K562 (cell line): ENCODE measurements around the gene IMMP1L. TPM values are rescaled to one million over a fixed set of nuclear protein-coding genes. Genes with fewer than 3 reads are reported as not detected.

ENCODE experiments used
- CCAR2 ChIP-seq: fragments of 200-400 bp; formaldehyde crosslinking; IDR thresholded peaks from 2 replicates; pipeline ENCODE4 v1.6.1; 2017; ENCODE audit warnings: mild to moderate bottlenecking, low read depth, low read length
- CHCHD3 ChIP-seq: fragments of 250-450 bp; sonication (Bioruptor Pico); IDR thresholded peaks from 2 replicates; pipeline ENCODE4 v2.1.2; 2022; ENCODE audit warnings: mild to moderate bottlenecking
- DNMT1 ChIP-seq: fragments of 450-650 bp; IDR thresholded peaks from 2 replicates; pipeline ENCODE4 v1.6.1; 2016; ENCODE audit warnings: antibody characterized with exemption, mild to moderate bottlenecking
- ETV6 ChIP-seq, 3 experiments: fragments of 150-350 bp in 1 of 3; sonication (generic) in 1 of 3; formaldehyde crosslinking in 1 of 3; IDR thresholded peaks; 2 replicates each; pipeline versions ENCODE4 v1.6.1 to v1.8.0; 2014 to 2022; ENCODE audit warnings: borderline replicate concordance in 2 of 3, low read depth in 2 of 3, antibody characterized with exemption in 1 of 3, low read length in 1 of 3, mild to moderate bottlenecking in 1 of 3, missing genetic modification reagents in 1 of 3
- FOXK1 ChIP-seq: sonication (generic); formaldehyde crosslinking; IDR thresholded peaks from 2 replicates; pipeline ENCODE4 v1.8.0; 2022; ENCODE audit warnings: missing genetic modification reagents, mild to moderate bottlenecking, borderline replicate concordance
- KDM2B ChIP-seq: fragments of 250-450 bp; sonication (Bioruptor Pico); IDR thresholded peaks from 2 replicates; pipeline ENCODE4 v1.8.0; 2021; ENCODE audit warnings: mild to moderate bottlenecking, moderate library complexity
- POLR2AphosphoS5 ChIP-seq: IDR thresholded peaks from 2 replicates; pipeline ENCODE4 v1.6.1; 2011; ENCODE audit warnings: mild to moderate bottlenecking, low read depth, low read length, moderate library complexity; ENCODE audit not compliant: control insufficient read depth, insufficient read depth
- SREBF2 ChIP-seq: sonication (generic); formaldehyde crosslinking; IDR thresholded peaks from 2 replicates; pipeline ENCODE4 v1.4.0; 2020; ENCODE audit warnings: mild to moderate bottlenecking, missing genetic modification reagents
- TAF1 ChIP-seq: IDR thresholded peaks from 2 replicates; pipeline ENCODE4 v1.6.1; 2011; ENCODE audit warnings: mild to moderate bottlenecking, low read length, moderate library complexity; ENCODE audit not compliant: insufficient read depth, control insufficient read depth, severe bottlenecking; ENCODE audit errors: extremely low read depth
- TEAD2 ChIP-seq: fragments of 450-650 bp; IDR thresholded peaks from 2 replicates; pipeline ENCODE4 v1.6.1; 2016; ENCODE audit warnings: missing genetic modification characterization, control low read depth, missing compliant biosample characterization
- XRCC3 ChIP-seq: fragments of 450-650 bp; IDR thresholded peaks from 2 replicates; pipeline ENCODE4 v1.6.1; 2017; ENCODE audit warnings: mild to moderate bottlenecking, moderate library complexity
- XRCC4 ChIP-seq: IDR thresholded peaks from one replicate; pipeline ENCODE4 v1.6.1; 2011; ENCODE audit not compliant: insufficient read depth, insufficient read length; ENCODE audit errors: extremely low read depth
- ZNF165 ChIP-seq: fragments of 250-450 bp; sonication (Bioruptor Pico); IDR thresholded peaks from 2 replicates; pipeline ENCODE4 v1.4.0; 2020; ENCODE audit warnings: borderline replicate concordance
- ZNF561 ChIP-seq: fragments of 450-650 bp; formaldehyde crosslinking; conservative IDR thresholded peaks from 2 replicates; pipeline ENCODE4 v1.4.0; 2020; ENCODE audit warnings: mild to moderate bottlenecking, moderate library complexity
- ZNF586 ChIP-seq: fragments of 450-650 bp; formaldehyde crosslinking; conservative IDR thresholded peaks from 2 replicates; pipeline ENCODE4 v1.4.0; 2020; ENCODE audit warnings: mild to moderate bottlenecking, moderate library complexity
- ZNF644 ChIP-seq: fragments of 200-800 bp; sonication (Bioruptor generic); IDR thresholded peaks from 2 replicates; pipeline ENCODE4 v1.6.1; 2016; ENCODE audit warnings: low read depth, missing genetic modification characterization, missing compliant biosample characterization
- ZNF778 ChIP-seq: fragments of 450-650 bp; formaldehyde crosslinking; IDR thresholded peaks from 2 replicates; pipeline ENCODE4 v1.4.0; 2020; ENCODE audit warnings: mild to moderate bottlenecking, moderate library complexity
- polyA plus RNA-seq, 8 experiments: library from polyadenylated mRNA; depleted of rRNA in 4 of 8; stranded (reverse) in 5 of 8; unstranded in 3 of 8; fragments of >200 nt; fragmentation: Nextera tagmentation in 2 of 8; fragmentation: Illumina TruSeq in 1 of 8; extraction: Ambion mirVana in 2 of 8; extraction: Trizol in 1 of 8; gene quantifications; 2 replicates each; pipeline versions ENCODE4 v1.2.1 to v1.2.3, GENCODE V29; 2011 to 2014; ENCODE audit warnings: inconsistent platforms in 1 of 8, missing spikeins in 1 of 8
- total RNA-seq, 7 experiments: library from RNA; depleted of rRNA in 6 of 7; stranded (reverse); fragments of >200 nt in 6 of 7; fragmentation: Illumina TruSeq in 2 of 7; extraction: Trizol in 2 of 7; gene quantifications; 2 replicates each; pipeline versions ENCODE4 v1.2.1 to v1.2.3, GENCODE V29; 2011 to 2021; ENCODE audit warnings: low replicate concordance in 1 of 7
- TF ChIP-seq, protein P1 (sequence below), 2 experiments: fragments of 450-650 bp in 1 of 2; sonication (generic) in 1 of 2; formaldehyde crosslinking in 1 of 2; IDR thresholded peaks in 1 of 2; conservative IDR thresholded peaks in 1 of 2; 2 replicates each; pipeline versions ENCODE4 v1.6.1 to v1.8.1; 2016 to 2023; ENCODE audit warnings: mild to moderate bottlenecking in 2 of 2, moderate library complexity in 2 of 2, inconsistent platforms in 1 of 2, missing genetic modification reagents in 1 of 2
- TF ChIP-seq, protein P2 (sequence below): fragments of 250-450 bp; sonication (Bioruptor Pico); IDR thresholded peaks from 2 replicates; pipeline ENCODE4 v1.4.0; 2020; ENCODE audit warnings: mild to moderate bottlenecking, moderate library complexity
- TF ChIP-seq, protein P3 (sequence below): fragments of 250-450 bp; sonication (Bioruptor Pico); IDR thresholded peaks from 2 replicates; pipeline ENCODE4 v1.5.0; 2021
- TF ChIP-seq, protein P4 (sequence below): sonication (generic); formaldehyde crosslinking; IDR thresholded peaks from 2 replicates; pipeline ENCODE4 v1.8.0; 2022; ENCODE audit warnings: missing genetic modification reagents, mild to moderate bottlenecking, moderate library complexity, borderline replicate concordance

The IMMP1L gene
- total and polyA plus RNA-seq, 9 of the 15 experiments (the other 6 are each of a cell fraction or from before 2014, with no cell fraction given): 56.0 to 245 (median 169) TPM

DNA sequence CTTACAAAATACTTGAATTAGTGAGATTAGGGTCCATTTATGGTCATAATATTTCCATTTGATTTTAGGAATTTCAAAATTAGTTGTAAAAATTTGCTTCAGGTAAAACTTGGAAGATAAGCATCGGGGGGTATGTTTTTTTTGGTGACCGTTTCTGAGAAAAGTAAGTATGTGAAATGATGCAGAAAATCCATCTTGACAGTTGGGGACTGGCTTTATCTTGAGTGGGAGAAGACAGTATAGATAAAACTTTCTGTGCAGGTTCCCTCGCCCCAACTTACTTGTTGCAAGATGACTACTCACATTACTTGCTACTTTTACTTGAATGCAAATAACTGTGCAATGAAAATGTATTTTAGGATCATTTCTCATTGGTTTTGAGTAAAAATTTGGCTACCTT lies 90.3 kb downstream of the IMMP1L start (continued):
- no peak for TF ChIP-seq ZNF778
- no peak for TF ChIP-seq SREBF2 (CRISPR knock-in tag)
- TF ChIP-seq FOXK1 (CRISPR knock-in tag): no peak
- TF ChIP-seq, protein P1, sequence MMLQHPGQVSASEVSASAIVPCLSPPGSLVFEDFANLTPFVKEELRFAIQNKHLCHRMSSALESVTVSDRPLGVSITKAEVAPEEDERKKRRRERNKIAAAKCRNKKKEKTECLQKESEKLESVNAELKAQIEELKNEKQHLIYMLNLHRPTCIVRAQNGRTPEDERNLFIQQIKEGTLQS (IDR thresholded peaks at IDR 0.05): no peak
- TF ChIP-seq, protein P1 (CRISPR knock-in tag; conservative IDR thresholded peaks at IDR 0.05): no peak
- TF ChIP-seq, protein P2, sequence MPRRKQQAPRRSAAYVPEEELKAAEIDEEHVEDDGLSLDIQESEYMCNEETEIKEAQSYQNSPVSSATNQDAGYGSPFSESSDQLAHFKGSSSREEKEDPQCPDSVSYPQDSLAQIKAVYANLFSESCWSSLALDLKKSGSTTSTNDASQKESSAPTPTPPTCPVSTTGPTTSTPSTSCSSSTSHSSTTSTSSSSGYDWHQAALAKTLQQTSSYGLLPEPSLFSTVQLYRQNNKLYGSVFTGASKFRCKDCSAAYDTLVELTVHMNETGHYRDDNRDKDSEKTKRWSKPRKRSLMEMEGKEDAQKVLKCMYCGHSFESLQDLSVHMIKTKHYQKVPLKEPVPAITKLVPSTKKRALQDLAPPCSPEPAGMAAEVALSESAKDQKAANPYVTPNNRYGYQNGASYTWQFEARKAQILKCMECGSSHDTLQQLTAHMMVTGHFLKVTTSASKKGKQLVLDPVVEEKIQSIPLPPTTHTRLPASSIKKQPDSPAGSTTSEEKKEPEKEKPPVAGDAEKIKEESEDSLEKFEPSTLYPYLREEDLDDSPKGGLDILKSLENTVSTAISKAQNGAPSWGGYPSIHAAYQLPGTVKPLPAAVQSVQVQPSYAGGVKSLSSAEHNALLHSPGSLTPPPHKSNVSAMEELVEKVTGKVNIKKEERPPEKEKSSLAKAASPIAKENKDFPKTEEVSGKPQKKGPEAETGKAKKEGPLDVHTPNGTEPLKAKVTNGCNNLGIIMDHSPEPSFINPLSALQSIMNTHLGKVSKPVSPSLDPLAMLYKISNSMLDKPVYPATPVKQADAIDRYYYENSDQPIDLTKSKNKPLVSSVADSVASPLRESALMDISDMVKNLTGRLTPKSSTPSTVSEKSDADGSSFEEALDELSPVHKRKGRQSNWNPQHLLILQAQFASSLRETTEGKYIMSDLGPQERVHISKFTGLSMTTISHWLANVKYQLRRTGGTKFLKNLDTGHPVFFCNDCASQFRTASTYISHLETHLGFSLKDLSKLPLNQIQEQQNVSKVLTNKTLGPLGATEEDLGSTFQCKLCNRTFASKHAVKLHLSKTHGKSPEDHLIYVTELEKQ (CRISPR knock-in tag): no peak
- TF ChIP-seq, protein P3, sequence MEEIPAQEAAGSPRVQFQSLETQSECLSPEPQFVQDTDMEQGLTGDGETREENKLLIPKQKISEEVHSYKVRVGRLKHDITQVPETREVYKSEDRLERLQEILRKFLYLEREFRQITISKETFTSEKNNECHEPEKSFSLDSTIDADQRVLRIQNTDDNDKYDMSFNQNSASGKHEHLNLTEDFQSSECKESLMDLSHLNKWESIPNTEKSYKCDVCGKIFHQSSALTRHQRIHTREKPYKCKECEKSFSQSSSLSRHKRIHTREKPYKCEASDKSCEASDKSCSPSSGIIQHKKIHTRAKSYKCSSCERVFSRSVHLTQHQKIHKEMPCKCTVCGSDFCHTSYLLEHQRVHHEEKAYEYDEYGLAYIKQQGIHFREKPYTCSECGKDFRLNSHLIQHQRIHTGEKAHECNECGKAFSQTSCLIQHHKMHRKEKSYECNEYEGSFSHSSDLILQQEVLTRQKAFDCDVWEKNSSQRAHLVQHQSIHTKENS (CRISPR knock-in tag): no peak
- TF ChIP-seq ETV6 (IDR thresholded peaks at IDR 0.05; ENCODE audit: borderline replicate concordance in 1 of 2, low read depth in 2 of 2, low read length in 1 of 2): no peak
- TF ChIP-seq ETV6 (CRISPR knock-in tag; IDR thresholded peaks at IDR 0.05; ENCODE audit: borderline replicate concordance): no peak
- no peak for TF ChIP-seq CHCHD3 (CRISPR knock-in tag)
- TF ChIP-seq, protein P4, sequence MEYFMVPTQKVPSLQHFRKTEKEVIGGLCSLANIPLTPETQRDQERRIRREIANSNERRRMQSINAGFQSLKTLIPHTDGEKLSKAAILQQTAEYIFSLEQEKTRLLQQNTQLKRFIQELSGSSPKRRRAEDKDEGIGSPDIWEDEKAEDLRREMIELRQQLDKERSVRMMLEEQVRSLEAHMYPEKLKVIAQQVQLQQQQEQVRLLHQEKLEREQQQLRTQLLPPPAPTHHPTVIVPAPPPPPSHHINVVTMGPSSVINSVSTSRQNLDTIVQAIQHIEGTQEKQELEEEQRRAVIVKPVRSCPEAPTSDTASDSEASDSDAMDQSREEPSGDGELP (CRISPR knock-in tag): no peak
- no peak for TF ChIP-seq XRCC3
- no peak for TF ChIP-seq CCAR2
- TF ChIP-seq ZNF586 (CRISPR knock-in tag): no peak
- no peak for TF ChIP-seq ZNF165
- no peak for TF ChIP-seq KDM2B (CRISPR knock-in tag)
- TF ChIP-seq DNMT1: no peak
- TF ChIP-seq POLR2AphosphoS5: no peak
- TF ChIP-seq XRCC4: no peak
- no peak for TF ChIP-seq TEAD2 (tag)
- no peak for TF ChIP-seq TAF1
- no peak for TF ChIP-seq ZNF644 (tag)
- no peak for TF ChIP-seq ZNF561
